Measurements from ENCODE around the gene CDC73. TPM values are rescaled to one million over a fixed set of nuclear protein-coding genes. Genes with fewer than 3 reads are reported as not detected.

Gene CDC73
- total RNA-seq, 1 donor from 2014 or later, result 25.6 TPM

DNA sequence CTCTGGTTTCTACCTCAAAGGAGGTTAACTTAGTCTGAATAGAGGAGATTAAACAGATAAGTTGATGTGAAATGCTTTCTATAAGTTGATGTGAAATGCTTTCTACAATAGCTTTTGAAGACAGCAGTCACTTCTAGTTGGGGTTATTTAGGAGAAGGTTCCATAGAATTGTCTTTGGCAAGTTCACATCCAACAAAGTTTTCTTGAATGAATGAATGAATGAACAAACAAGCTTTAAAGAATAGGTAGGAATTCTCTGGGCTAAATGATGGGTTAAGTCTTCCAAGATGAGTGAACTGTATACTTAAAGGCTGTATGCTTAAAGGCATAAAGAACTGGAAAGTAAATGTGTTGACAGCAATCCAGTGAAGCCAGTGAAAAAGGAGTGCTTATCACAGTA is 1.9 kb downstream of the CDC73 start:
- no peaks in the 10 kb centered on the region for H3K27me3 ChIP-seq (ENCODE audit: control insufficient read depth in 3 of 3, insufficient read depth in 3 of 3, low read length in 3 of 3)
- H3K36me3 ChIP-seq (ENCODE audit: control insufficient read depth in 3 of 3, insufficient read depth in 3 of 3, low read length in 3 of 3), result peaks cover 0 to 4% (median 2%) of the 10 kb centered on the region in 3 donors
- peak overlapping the region in 1 of 3 donors; percentile 94 for H3K4me3 ChIP-seq (ENCODE audit: low read length in 3 of 3)
- H3K4me1 ChIP-seq (ENCODE audit: control insufficient read depth in 3 of 3, insufficient read depth in 3 of 3, low read length in 3 of 3), result peaks cover 8 to 15% (median 13%) of the 10 kb centered on the region in 3 donors
- peak overlapping the region in 1 of 3 donors; percentile 45 for H3K9ac ChIP-seq (ENCODE audit: low read depth in 1 of 3, low read length in 3 of 3)
- no peaks in the 10 kb centered on the region for H3K9me3 ChIP-seq (ENCODE audit: control insufficient read depth in 3 of 3, low read length in 3 of 3)
- no peak overlapping the region for H3K27ac ChIP-seq (ENCODE audit: low read depth, low read length)

- peaks cover 4 to 7% (median 6%) of the 10 kb centered on the region in 3 donors for H3K36me3 ChIP-seq (ENCODE audit: control insufficient read depth in 3 of 3, insufficient read depth in 3 of 3, low read length in 3 of 3)
- H3K9ac ChIP-seq (ENCODE audit: low read depth in 1 of 3, low read length in 3 of 3), result no peak overlapping the region
- H3K4me3 ChIP-seq (ENCODE audit: low read length in 3 of 3), result no peak overlapping the region
- H3K9me3 ChIP-seq (ENCODE audit: control insufficient read depth in 3 of 3, low read length in 3 of 3), result no peaks in the 10 kb centered on the region
- peaks cover 8 to 15% (median 13%) of the 10 kb centered on the region in 3 donors for H3K4me1 ChIP-seq (ENCODE audit: control insufficient read depth in 3 of 3, insufficient read depth in 3 of 3, low read length in 3 of 3)
- H3K27ac ChIP-seq (ENCODE audit: low read depth, low read length), result no peak overlapping the region
- no peaks in the 10 kb centered on the region for H3K27me3 ChIP-seq (ENCODE audit: control insufficient read depth in 3 of 3, insufficient read depth in 3 of 3, low read length in 3 of 3)
Observed at GRCh38 chr1:193125369-193125768, 3.5 kb downstream of the CDC73 start.

DNA sequence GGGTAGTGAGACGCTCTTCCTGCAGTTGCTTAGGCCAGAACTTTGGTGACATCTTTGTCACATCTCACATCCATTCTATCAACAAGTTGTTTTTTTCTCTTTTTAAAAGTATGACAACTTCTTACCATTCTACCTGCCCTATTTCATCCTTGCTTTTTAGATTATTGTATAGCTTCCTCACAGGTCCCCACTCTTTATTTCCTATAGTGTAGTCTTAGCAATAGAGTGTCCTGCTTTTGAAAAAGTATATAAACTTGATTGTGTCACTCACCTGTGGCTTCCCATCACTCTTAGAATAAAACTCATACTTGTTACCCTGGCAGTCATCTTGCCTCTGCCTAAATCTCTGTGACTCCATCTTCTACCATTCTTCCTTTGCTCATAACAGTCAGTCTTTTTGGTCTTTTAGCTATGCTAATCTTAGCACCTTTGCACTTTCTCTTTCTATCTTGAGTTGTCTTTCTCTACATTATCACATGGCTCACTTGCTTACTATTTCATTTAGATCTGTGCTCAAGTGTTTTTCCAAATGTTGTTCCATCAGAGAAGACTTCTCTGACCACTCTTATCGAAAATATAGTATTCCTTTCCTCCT is 9.5 kb downstream of the CDC73 start:
- Histone ChIP-seq H3K27ac (ENCODE audit: low read depth, low read length) (no peak overlapping the region), H3K4me3 (ENCODE audit: low read length in 3 of 3) (no peak overlapping the region), H3K9ac (ENCODE audit: low read depth in 1 of 3, low read length in 3 of 3) (no peak overlapping the region), H3K4me1 (ENCODE audit: control insufficient read depth in 3 of 3, insufficient read depth in 3 of 3, low read length in 3 of 3) (no peaks in the 10 kb centered on the region), H3K36me3 (ENCODE audit: control insufficient read depth in 3 of 3, insufficient read depth in 3 of 3, low read length in 3 of 3) (peaks cover 10 to 28% (median 26%) of the 10 kb centered on the region in 3 donors), H3K27me3 (ENCODE audit: control insufficient read depth in 3 of 3, insufficient read depth in 3 of 3, low read length in 3 of 3) (no peaks in the 10 kb centered on the region), H3K9me3 (ENCODE audit: control insufficient read depth in 3 of 3, low read length in 3 of 3) (no peaks in the 10 kb centered on the region)

DNA sequence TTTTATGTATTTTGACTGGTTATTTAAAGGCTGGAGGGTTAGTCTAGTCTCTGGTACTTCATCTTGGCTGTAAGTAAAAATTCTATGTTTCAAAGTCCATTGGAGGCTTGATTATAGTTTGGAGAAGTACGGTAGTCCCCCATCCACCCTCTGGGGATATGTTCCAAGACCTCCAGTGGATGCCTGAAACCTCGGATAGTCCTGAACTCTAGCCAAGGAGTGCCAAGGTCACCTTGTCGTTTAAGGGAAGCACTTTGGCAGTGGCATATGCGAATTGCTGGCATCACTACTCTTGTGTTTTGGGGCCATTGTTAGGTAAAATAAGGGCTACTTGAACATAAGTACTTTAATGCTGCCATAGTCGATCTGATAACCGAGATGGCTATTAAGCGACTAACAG is 18.4 kb downstream of the CDC73 start:
- Histone ChIP-seq H3K27me3 (ENCODE audit: control insufficient read depth in 3 of 3, insufficient read depth in 3 of 3, low read length in 3 of 3) (no peaks in the 10 kb centered on the region), H3K36me3 (ENCODE audit: control insufficient read depth in 3 of 3, insufficient read depth in 3 of 3, low read length in 3 of 3) (peaks cover 10 to 33% (median 26%) of the 10 kb centered on the region in 3 donors), H3K4me1 (ENCODE audit: control insufficient read depth in 3 of 3, insufficient read depth in 3 of 3, low read length in 3 of 3) (no peaks in the 10 kb centered on the region), H3K27ac (ENCODE audit: low read depth, low read length) (no peak overlapping the region), H3K4me3 (ENCODE audit: low read length in 3 of 3) (no peak overlapping the region), H3K9ac (ENCODE audit: low read depth in 1 of 3, low read length in 3 of 3) (no peak overlapping the region), H3K9me3 (ENCODE audit: control insufficient read depth in 3 of 3, low read length in 3 of 3) (no peaks in the 10 kb centered on the region)

- Histone ChIP-seq H3K4me1 (ENCODE audit: control insufficient read depth in 3 of 3, insufficient read depth in 3 of 3, low read length in 3 of 3) (no peaks in the 10 kb centered on the region), H3K27me3 (ENCODE audit: control insufficient read depth in 3 of 3, insufficient read depth in 3 of 3, low read length in 3 of 3) (no peaks in the 10 kb centered on the region), H3K9ac (ENCODE audit: low read depth in 1 of 3, low read length in 3 of 3) (no peak overlapping the region), H3K4me3 (ENCODE audit: low read length in 3 of 3) (no peak overlapping the region), H3K27ac (ENCODE audit: low read depth, low read length) (no peak overlapping the region), H3K36me3 (ENCODE audit: control insufficient read depth in 3 of 3, insufficient read depth in 3 of 3, low read length in 3 of 3) (peaks cover 5 to 25% (median 19%) of the 10 kb centered on the region in 3 donors), H3K9me3 (ENCODE audit: control insufficient read depth in 3 of 3, low read length in 3 of 3) (no peaks in the 10 kb centered on the region)
Observed at GRCh38 chr1:193141804-193142203, 20.0 kb downstream of the CDC73 start.

GRCh38 chr1:193142409-193142808 is 20.6 kb downstream of the CDC73 start:
- H3K27me3 ChIP-seq (ENCODE audit: control insufficient read depth in 3 of 3, insufficient read depth in 3 of 3, low read length in 3 of 3), result no peaks in the 10 kb centered on the region
- H3K36me3 ChIP-seq (ENCODE audit: control insufficient read depth in 3 of 3, insufficient read depth in 3 of 3, low read length in 3 of 3), result peaks cover 5 to 25% (median 19%) of the 10 kb centered on the region in 3 donors
- H3K27ac ChIP-seq (ENCODE audit: low read depth, low read length), result no peak overlapping the region
- no peak overlapping the region for H3K4me3 ChIP-seq (ENCODE audit: low read length in 3 of 3)
- no peaks in the 10 kb centered on the region for H3K9me3 ChIP-seq (ENCODE audit: control insufficient read depth in 3 of 3, low read length in 3 of 3)
- H3K4me1 ChIP-seq (ENCODE audit: control insufficient read depth in 3 of 3, insufficient read depth in 3 of 3, low read length in 3 of 3), result no peaks in the 10 kb centered on the region
- no peak overlapping the region for H3K9ac ChIP-seq (ENCODE audit: low read depth in 1 of 3, low read length in 3 of 3)

DNA sequence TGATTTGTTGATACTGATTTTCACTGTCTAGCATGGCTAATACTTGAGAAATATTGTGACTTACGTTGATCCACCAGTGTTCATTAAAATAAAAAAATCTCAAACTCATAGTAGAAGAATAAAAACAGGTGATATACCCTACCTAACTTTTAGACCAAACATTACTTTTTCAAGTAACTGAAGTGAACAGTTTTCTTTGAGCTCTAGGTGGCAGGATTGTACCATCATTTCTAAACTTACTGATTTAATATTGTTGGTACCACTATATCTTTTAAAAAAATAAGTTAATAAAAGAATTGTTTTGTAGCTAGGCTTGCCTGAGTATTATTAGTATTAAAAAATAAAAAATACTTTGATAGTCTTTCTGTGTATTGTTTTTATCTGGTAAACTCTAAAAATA is 21.5 kb downstream of the CDC73 start:
- H3K36me3 ChIP-seq (ENCODE audit: control insufficient read depth in 3 of 3, insufficient read depth in 3 of 3, low read length in 3 of 3), result peaks cover 5 to 27% (median 24%) of the 10 kb centered on the region in 3 donors
- no peak overlapping the region for H3K27ac ChIP-seq (ENCODE audit: low read depth, low read length)
- H3K27me3 ChIP-seq (ENCODE audit: control insufficient read depth in 3 of 3, insufficient read depth in 3 of 3, low read length in 3 of 3), result no peaks in the 10 kb centered on the region
- H3K4me3 ChIP-seq (ENCODE audit: low read length in 3 of 3), result no peak overlapping the region
- no peak overlapping the region for H3K9ac ChIP-seq (ENCODE audit: low read depth in 1 of 3, low read length in 3 of 3)
- H3K9me3 ChIP-seq (ENCODE audit: control insufficient read depth in 3 of 3, low read length in 3 of 3), result no peaks in the 10 kb centered on the region
- no peaks in the 10 kb centered on the region for H3K4me1 ChIP-seq (ENCODE audit: control insufficient read depth in 3 of 3, insufficient read depth in 3 of 3, low read length in 3 of 3)

- Histone ChIP-seq H3K27me3 (ENCODE audit: control insufficient read depth in 3 of 3, insufficient read depth in 3 of 3, low read length in 3 of 3) (no peaks in the 10 kb centered on the region), H3K9me3 (ENCODE audit: control insufficient read depth in 3 of 3, low read length in 3 of 3) (no peaks in the 10 kb centered on the region), H3K4me3 (ENCODE audit: low read length in 3 of 3) (no peak overlapping the region), H3K36me3 (ENCODE audit: control insufficient read depth in 3 of 3, insufficient read depth in 3 of 3, low read length in 3 of 3) (peaks cover 5 to 27% (median 25%) of the 10 kb centered on the region in 3 donors), H3K4me1 (ENCODE audit: control insufficient read depth in 3 of 3, insufficient read depth in 3 of 3, low read length in 3 of 3) (no peaks in the 10 kb centered on the region), H3K9ac (ENCODE audit: low read depth in 1 of 3, low read length in 3 of 3) (no peak overlapping the region), H3K27ac (ENCODE audit: low read depth, low read length) (no peak overlapping the region)
Observed at GRCh38 chr1:193144361-193144938, 22.6 kb downstream of the CDC73 start.

DNA sequence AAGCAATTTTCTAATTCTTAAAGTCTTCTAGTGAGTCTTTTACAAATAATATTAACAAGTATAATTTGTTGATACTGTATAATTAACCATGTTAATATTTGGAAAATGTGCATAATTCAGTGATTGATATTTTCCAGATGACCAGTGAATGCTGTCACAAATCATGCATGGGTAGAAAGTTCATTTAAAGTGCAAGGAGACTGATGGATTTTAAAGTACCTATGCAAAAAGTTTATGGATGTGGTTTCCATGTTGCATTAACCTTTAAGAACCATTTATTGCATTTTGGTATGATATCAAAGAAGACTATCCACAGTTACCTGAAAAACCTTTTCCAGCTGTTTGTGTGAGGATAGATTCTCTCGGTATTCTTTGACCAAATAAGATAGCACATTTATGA is 23.2 kb downstream of the CDC73 start:
- no peak overlapping the region for H3K9ac ChIP-seq (ENCODE audit: low read depth in 1 of 3, low read length in 3 of 3)
- no peaks in the 10 kb centered on the region for H3K27me3 ChIP-seq (ENCODE audit: control insufficient read depth in 3 of 3, insufficient read depth in 3 of 3, low read length in 3 of 3)
- H3K9me3 ChIP-seq (ENCODE audit: control insufficient read depth in 3 of 3, low read length in 3 of 3), result no peaks in the 10 kb centered on the region
- H3K4me1 ChIP-seq (ENCODE audit: control insufficient read depth in 3 of 3, insufficient read depth in 3 of 3, low read length in 3 of 3), result no peaks in the 10 kb centered on the region
- H3K36me3 ChIP-seq (ENCODE audit: control insufficient read depth in 3 of 3, insufficient read depth in 3 of 3, low read length in 3 of 3), result peaks cover 5 to 25% (median 19%) of the 10 kb centered on the region in 3 donors
- H3K4me3 ChIP-seq (ENCODE audit: low read length in 3 of 3), result no peak overlapping the region
- H3K27ac ChIP-seq (ENCODE audit: low read depth, low read length), result no peak overlapping the region

GRCh38 chr1:193156117-193156821 is 34.4 kb downstream of the CDC73 start:
- Histone ChIP-seq H3K36me3 (ENCODE audit: control insufficient read depth in 3 of 3, insufficient read depth in 3 of 3, low read length in 3 of 3) (peaks cover 2 to 18% (median 12%) of the 10 kb centered on the region in 3 donors), H3K27ac (ENCODE audit: low read depth, low read length) (no peak overlapping the region), H3K27me3 (ENCODE audit: control insufficient read depth in 3 of 3, insufficient read depth in 3 of 3, low read length in 3 of 3) (no peaks in the 10 kb centered on the region), H3K4me3 (ENCODE audit: low read length in 3 of 3) (no peak overlapping the region), H3K4me1 (ENCODE audit: control insufficient read depth in 3 of 3, insufficient read depth in 3 of 3, low read length in 3 of 3) (no peaks in the 10 kb centered on the region), H3K9ac (ENCODE audit: low read depth in 1 of 3, low read length in 3 of 3) (no peak overlapping the region), H3K9me3 (ENCODE audit: control insufficient read depth in 3 of 3, low read length in 3 of 3) (no peaks in the 10 kb centered on the region)

All from skeletal muscle tissue (tissue), 4 donors.